ENCODE results near the gene DVL2.
A peak's percentile ranks its signal among the peaks of the same experiment; 100 is the strongest.

DVL2 gene

GRCh38 chr17:7222972-7223292, 11.4 kb downstream of the DVL2 start:
- peaks cover 14% of the 10 kb centered on the region for H3F3A ChIP-seq (ENCODE audit: control insufficient read depth, insufficient read depth)
- no peak overlapping the region for H3K4me3 ChIP-seq (ENCODE audit: low read length)
- peaks cover 70% of the 10 kb centered on the region for H3K36me3 ChIP-seq (ENCODE audit: control insufficient read depth, low read length)
- no peaks in the 10 kb centered on the region for H3K27me3 ChIP-seq (ENCODE audit: control insufficient read depth, low read length)
- H3K79me2 ChIP-seq (ENCODE audit: control insufficient read depth, low read length): peaks cover 9% of the 10 kb centered on the region
- H3K9me3 ChIP-seq (ENCODE audit: control insufficient read depth, insufficient read depth, low read length): no peaks in the 10 kb centered on the region
- TF ChIP-seq EZH2phosphoT487 (IDR thresholded peaks at IDR 0.05; ENCODE audit: borderline replicate concordance, low read length) (no peak), CTCF (IDR thresholded peaks at IDR 0.05; ENCODE audit: low read depth, low read length, poor library complexity, severe bottlenecking) (no peak)
- H3K9me2 ChIP-seq (replicated peaks; ENCODE audit: control insufficient read depth, low read length): no peaks in the 10 kb centered on the region
- no peak overlapping the region for H3K27ac ChIP-seq (ENCODE audit: low read depth, low read length)
- H4K20me1 ChIP-seq (ENCODE audit: control insufficient read depth, insufficient read depth, low read depth, low read length): peaks cover 5% of the 10 kb centered on the region; the same call in 1 of the 2 replicates
- H3K4me1 ChIP-seq (ENCODE audit: control insufficient read depth, low read length): peaks cover 32% of the 10 kb centered on the region
- no peak overlapping the region for H3K4me2 ChIP-seq (ENCODE audit: low read length)

GRCh38 chr17:7222093-7222971, 12.0 kb downstream of the DVL2 start:
- H3K9me2 ChIP-seq (replicated peaks; ENCODE audit: control insufficient read depth, low read length): no peaks in the 10 kb centered on the region
- peaks cover 17% of the 10 kb centered on the region for H3F3A ChIP-seq (ENCODE audit: control insufficient read depth, insufficient read depth)
- H3K27me3 ChIP-seq (ENCODE audit: control insufficient read depth, low read length): no peaks in the 10 kb centered on the region
- H3K4me3 ChIP-seq (ENCODE audit: low read length): no peak overlapping the region
- H3K4me1 ChIP-seq (ENCODE audit: control insufficient read depth, low read length): peaks cover 36% of the 10 kb centered on the region
- H4K20me1 ChIP-seq (ENCODE audit: control insufficient read depth, insufficient read depth, low read depth, low read length): peaks cover 5% of the 10 kb centered on the region; the same call in 1 of the 2 replicates
- peaks cover 9% of the 10 kb centered on the region for H3K79me2 ChIP-seq (ENCODE audit: control insufficient read depth, low read length)
- H3K36me3 ChIP-seq (ENCODE audit: control insufficient read depth, low read length): peaks cover 64% of the 10 kb centered on the region
- H3K4me2 ChIP-seq (ENCODE audit: low read length): no peak overlapping the region
- TF ChIP-seq CTCF (IDR thresholded peaks at IDR 0.05; ENCODE audit: low read depth, low read length, poor library complexity, severe bottlenecking): no peak
- no peak for TF ChIP-seq EZH2phosphoT487 (IDR thresholded peaks at IDR 0.05; ENCODE audit: borderline replicate concordance, low read length)
- H3K9me3 ChIP-seq (ENCODE audit: control insufficient read depth, insufficient read depth, low read length): no peaks in the 10 kb centered on the region
- H3K27ac ChIP-seq (ENCODE audit: low read depth, low read length): no peak overlapping the region

GRCh38 chr17:7221278-7222092, 12.8 kb downstream of the DVL2 start:
- Histone ChIP-seq H3K27me3 (ENCODE audit: control insufficient read depth, low read length) (no peaks in the 10 kb centered on the region), H3K36me3 (ENCODE audit: control insufficient read depth, low read length) (peaks cover 55% of the 10 kb centered on the region), H3F3A (ENCODE audit: control insufficient read depth, insufficient read depth) (peaks cover 17% of the 10 kb centered on the region), H3K79me2 (ENCODE audit: control insufficient read depth, low read length) (peaks cover 16% of the 10 kb centered on the region), H3K4me1 (ENCODE audit: control insufficient read depth, low read length) (peaks cover 42% of the 10 kb centered on the region), H3K4me2 (ENCODE audit: low read length) (peak overlapping the region; percentile 82; the same call in 1 of the 2 replicates), H4K20me1 (ENCODE audit: control insufficient read depth, insufficient read depth, low read depth, low read length) (peaks cover 5% of the 10 kb centered on the region; the same call in 1 of the 2 replicates), H3K27ac (ENCODE audit: low read depth, low read length) (no peak overlapping the region; the same call in 1 of the 2 replicates), H3K4me3 (ENCODE audit: low read length) (no peak overlapping the region), H3K9me3 (ENCODE audit: control insufficient read depth, insufficient read depth, low read length) (no peaks in the 10 kb centered on the region), H3K9me2 (replicated peaks; ENCODE audit: control insufficient read depth, low read length) (no peaks in the 10 kb centered on the region)
- TF ChIP-seq EZH2phosphoT487 (IDR thresholded peaks at IDR 0.05; ENCODE audit: borderline replicate concordance, low read length): no peak
- TF ChIP-seq CTCF (IDR thresholded peaks at IDR 0.05; ENCODE audit: low read depth, low read length, poor library complexity, severe bottlenecking): no peak
